ENCODE results near the gene PRSS22. TPM values are rescaled to one million over a fixed set of nuclear protein-coding genes. Genes with fewer than 3 reads are reported as not detected.
"Not testable (repeated sequence)": the region's sequence is repeated elsewhere in the genome, so short reads cannot be mapped to it uniquely, and the experiment has no call there.

The PRSS22 gene, protein sequence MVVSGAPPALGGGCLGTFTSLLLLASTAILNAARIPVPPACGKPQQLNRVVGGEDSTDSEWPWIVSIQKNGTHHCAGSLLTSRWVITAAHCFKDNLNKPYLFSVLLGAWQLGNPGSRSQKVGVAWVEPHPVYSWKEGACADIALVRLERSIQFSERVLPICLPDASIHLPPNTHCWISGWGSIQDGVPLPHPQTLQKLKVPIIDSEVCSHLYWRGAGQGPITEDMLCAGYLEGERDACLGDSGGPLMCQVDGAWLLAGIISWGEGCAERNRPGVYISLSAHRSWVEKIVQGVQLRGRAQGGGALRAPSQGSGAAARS
- under 1 TPM in 1 of 2 donors, not detected in 1; 0.34 TPM for total RNA-seq

DNA sequence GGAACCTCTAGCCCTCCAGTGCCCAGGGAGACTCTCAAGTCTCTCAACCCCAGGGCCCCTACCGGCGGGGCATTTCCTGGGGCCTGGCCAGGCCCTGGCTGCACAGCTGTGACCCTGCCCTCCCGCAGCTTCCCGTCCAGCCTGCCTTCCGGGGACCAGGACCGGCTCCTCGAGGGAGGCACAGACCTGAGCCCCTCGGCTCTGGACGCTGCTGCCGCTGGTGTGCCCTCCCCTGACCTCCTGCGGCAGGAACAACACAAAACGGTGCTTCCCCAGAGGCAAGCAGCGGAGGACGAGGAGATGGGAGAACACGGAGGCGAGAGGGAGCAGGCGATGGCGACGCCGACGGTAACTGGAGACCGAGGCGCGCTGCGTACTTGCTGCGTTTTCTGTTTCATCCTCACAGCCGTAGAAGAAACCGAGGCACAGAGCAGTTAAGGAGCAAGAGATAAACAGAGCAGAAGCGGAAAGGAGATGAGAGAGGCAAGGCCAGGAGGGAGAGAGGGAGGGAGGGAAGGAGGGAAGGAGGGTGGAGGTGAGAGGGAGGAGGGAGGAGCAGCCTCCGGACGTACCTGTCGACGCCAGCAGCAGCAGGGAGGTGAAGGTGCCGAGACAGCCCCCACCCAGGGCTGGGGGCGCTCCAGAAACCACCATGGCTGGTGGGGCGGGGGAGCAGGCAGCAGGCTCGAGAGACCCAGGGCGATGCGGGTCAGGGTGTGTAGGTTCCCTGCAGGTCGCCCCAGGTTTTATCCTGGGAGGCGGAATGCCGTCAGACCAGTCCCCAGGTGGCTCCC is at the start of gene PRSS22:
PRSS22 (minus strand) TSS at position 720 of the 794 bp plus-strand sequence; CDS start at position 654, 66 bp downstream.
- H3K9me3 Mint-ChIP-seq, result peaks cover 9 to 15% of the 10 kb centered on the region in 2 donors
- ATAC-seq, result peak; percentile 41 to 55
- peaks cover 10 to 17% of the 10 kb centered on the region in 2 donors for H3K36me3 Mint-ChIP-seq
- DNase-seq (ENCODE audit: low spot score in 2 of 2), result no peak
- H3K27ac Mint-ChIP-seq, result peak within 1 kb of the TSS in 1 of 2 donors; percentile 14

DNA sequence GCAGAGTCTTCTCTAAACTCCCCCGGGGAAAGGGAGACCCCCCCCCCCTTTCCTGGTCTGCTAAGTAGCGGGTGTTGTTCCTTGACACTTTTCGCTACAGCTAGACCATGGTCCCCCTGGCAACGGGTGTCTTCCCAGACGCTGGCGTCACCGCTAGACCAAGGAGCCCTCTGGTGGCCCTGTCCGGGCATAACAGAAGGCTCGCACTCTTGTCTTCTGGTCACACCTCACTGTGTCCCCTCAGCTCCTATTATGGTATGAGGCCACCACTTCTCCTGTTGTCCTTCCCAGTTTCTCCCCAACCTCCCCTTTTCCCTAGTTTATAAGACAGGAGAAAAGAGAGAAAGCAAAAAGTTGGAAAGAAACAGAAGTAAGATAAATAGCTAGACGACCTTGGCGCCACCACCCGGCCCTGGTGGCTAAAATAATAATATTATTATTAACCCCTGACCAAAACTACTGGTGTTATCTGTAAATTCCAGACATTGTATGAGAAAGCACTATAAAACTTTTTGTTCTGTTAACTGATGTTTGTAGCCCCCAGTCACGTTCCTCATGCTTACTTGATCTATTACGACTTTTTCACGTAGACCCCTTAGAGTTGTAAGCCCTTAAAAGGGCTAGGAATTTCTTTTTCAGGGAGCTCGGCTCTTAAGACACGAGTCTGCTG is 49.2 kb upstream of the PRSS22 start:
- H3K9me3 Mint-ChIP-seq, ATAC-seq, H3K27ac Mint-ChIP-seq, H3K36me3 Mint-ChIP-seq: not testable (repeated sequence)
- DNase-seq (ENCODE audit: low spot score in 2 of 2), result peak in 1 of 2 donors; percentile 49

DNA sequence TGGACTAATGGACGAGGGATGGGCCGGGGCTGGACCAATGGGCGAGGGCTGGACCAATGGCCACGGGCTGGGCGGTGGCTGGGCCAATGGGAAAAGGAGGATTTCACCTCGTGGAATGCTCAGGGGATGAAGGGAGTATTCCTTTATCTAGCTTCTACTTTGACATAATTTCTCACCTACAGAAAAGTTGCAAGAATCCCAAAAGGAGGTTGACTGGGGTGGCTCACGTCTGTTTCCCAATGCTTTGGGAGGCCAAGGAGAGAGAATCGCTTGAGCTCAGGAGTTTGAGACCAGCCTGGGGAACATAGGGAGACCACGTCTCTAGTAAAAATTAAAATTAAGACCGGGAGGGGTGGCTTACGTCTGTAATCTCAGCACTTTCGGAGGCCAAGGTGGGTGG is 48.0 kb upstream of the PRSS22 start:
- ATAC-seq (no peak), DNase-seq (ENCODE audit: low spot score in 2 of 2) (no peak)
- no peaks in the 10 kb centered on the region for H3K9me3 Mint-ChIP-seq
- peak overlapping the region; percentile 44 to 80 for H3K27ac Mint-ChIP-seq
- peaks cover 0 to 4% of the 10 kb centered on the region in 2 donors for H3K36me3 Mint-ChIP-seq

DNA sequence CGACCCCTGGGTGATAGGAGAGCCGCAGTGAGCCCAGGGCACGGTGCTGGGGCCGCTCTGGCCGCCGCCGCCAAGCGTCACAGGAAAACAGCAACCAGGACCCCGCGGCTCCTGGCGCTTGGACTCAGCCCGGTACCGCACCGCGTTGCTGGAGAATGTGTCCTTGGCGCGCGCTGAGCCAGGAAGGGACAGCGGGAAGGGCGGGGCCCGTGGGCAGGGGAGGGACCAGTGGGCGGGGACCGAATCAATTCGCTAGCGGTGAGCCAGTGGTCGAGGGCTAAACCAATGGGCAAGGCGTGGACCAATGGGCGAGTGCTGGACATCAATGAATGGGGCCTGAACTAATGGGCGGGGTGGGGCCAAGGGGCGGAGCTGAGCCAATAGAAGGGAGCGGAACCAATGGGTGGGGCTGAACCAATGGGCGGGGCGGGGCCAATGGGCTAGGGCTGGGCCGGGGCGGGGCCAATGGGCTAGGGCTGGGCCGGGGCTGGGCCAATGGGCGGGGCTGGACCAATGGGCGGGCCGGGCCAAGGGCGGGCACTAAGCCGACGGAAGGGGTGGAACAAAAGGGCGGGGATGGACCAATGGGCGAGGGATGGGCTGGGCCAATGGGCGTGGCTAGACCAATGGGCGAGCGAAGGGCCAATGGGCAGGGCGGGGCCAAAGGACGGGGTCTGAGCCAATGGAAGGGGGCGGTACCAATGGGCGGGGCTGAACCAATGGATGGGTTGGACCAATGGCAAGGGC is 47.4 kb upstream of the PRSS22 start:
- H3K36me3 Mint-ChIP-seq, result peaks cover 0 to 4% of the 10 kb centered on the region in 2 donors
- H3K27ac Mint-ChIP-seq, result peak overlapping the region; percentile 84 to 91
- ATAC-seq, result peak; percentile 81

DNA sequence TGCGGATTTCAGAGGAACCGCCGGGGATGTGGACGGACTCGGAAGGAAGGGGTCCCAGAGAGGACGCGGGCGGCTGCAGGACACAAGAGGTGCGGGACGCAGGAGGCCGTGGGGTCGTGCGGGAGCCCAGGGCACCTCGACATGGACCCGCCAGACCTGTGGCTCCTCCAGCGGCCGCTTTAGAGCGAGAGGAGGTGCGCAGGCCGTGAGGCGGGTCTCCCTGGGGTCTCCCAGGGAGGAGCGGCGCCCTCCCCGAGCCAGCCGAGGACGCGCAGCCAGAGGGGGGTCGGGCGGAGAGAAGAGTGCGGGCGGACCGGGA is 46.9 kb upstream of the PRSS22 start:
- no peaks in the 10 kb centered on the region for H3K9me3 Mint-ChIP-seq
- peak overlapping the region; percentile 84 to 91 for H3K27ac Mint-ChIP-seq
- ATAC-seq, result no peak
- H3K36me3 Mint-ChIP-seq, result peaks cover 0 to 4% of the 10 kb centered on the region in 2 donors
- no peak for DNase-seq (ENCODE audit: low spot score in 2 of 2)

More for the DNA sequence above, 47.4 kb upstream of the PRSS22 start:
- H3K9me3 Mint-ChIP-seq, result no peaks in the 10 kb centered on the region
- DNase-seq (ENCODE audit: low spot score in 2 of 2), result peak; percentile 98 to 99

DNA sequence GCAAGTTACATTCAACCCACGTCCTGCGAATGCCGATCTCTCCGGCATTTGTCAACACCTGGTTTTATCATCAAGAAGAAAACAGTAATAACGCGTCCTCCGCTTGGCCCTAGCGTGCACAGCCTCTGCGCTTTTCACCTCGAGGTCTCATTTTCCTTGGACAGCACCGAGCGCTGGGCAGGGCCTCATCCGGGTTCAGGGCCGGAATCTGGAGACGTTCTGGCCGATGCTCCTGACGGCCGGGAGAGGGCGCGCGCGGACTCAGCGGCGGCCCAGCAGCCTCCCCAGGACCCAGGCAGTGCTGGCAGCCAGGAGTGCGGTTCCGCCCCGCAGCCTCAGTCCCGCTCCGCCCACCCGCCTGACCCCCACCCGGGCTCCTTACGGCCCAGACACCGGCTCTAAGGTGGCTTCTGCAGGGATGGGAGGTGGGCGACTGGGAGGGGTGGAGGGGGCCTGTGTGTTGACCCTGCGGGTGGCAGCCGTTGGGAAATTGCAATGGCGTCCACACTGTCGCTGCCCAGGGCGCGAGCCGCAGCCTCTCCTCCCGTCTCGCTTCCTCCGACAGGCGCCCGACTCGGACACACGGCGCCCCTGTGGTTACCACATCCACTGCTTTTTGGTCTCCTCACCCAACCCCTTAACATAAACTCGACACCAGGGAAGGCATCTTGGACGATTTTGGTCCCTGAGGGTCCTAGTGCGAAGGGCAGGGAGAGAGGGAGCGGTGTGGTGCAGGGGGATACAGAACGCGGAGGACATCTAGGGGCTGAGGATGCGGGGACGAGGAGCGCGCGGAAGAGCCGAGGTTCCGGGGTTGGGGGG is 46.3 kb upstream of the PRSS22 start:
- Mint-ChIP-seq H3K36me3 (peaks cover 0 to 4% of the 10 kb centered on the region in 2 donors), H3K27ac (peak overlapping the region; percentile 84 to 91), H3K9me3 (no peaks in the 10 kb centered on the region)
- peak; percentile 54 to 56 for ATAC-seq
- DNase-seq (ENCODE audit: low spot score in 2 of 2), result peak; percentile 82 to 86

DNA sequence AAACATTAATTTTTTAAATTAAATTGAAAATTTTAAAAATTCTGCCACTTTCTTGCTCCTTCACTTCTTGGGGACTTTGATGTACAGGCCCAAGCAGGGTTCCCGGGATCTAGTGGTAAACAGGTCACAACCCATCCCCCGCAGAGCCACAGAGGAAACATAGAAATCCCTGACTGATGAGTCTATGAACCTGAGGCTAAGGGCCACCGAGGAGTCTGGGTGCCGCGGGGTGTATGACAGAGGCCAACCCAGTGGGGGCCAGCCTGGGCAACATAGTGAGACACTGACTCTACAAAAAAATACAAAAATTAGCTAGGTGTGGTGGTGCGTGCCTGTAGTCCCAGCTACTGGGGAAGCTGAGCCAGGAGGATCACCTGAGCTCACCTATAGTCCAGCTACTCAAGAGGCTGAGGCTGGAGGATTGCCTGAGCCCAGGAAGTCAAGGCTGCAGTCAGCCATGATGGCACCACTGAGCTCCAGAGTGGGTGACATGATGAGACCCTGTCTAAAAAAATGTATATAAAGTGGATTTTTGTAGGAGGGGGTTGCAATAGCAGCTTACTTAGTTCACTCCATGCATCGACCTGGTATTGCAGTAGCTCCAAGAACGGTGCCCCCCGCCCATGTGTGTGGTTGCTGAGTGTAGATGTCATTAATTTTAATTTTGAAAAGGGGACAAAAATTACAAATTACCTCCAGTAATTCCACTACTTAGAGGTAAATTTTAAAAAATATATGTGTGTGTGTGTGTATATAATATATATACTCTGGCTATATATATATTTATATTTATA is 44.6 kb upstream of the PRSS22 start:
- Mint-ChIP-seq H3K27ac (no peak overlapping the region), H3K9me3 (no peaks in the 10 kb centered on the region), H3K36me3 (peaks cover 0 to 4% of the 10 kb centered on the region in 2 donors)
- DNase-seq (ENCODE audit: low spot score in 2 of 2) (no peak), ATAC-seq (no peak)

DNA sequence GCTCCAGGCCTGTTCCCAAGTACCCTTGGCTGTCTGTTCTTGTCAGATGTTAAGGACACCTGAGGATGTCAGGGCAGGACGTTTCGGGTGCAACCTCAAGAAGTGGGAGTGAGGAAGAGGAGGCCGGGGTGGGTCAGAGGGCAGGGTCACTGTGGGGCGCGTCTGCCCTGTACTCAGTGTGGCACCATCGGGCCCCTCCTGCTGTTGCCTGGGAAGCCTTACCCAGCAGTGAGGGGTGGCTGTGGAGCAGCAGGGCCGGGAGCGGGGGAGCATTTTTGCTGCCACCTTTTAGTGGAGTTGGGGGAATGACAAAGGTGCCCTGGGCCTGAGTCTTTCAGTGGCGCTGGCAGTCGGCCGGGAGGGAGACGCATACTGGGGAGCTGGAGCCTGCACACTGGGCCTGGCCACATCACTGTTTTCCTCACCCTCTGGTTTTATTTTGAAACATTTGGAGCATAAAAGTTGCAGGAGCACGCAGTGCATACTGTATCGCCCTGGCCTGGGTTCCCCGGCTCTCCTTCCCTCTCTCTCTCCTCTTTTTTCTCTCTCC is 42.6 kb upstream of the PRSS22 start:
- DNase-seq (ENCODE audit: low spot score in 2 of 2) (no peak), ATAC-seq (no peak)
- Mint-ChIP-seq H3K36me3 (peaks cover 0 to 4% of the 10 kb centered on the region in 2 donors), H3K27ac (peak overlapping the region in 1 of 2 donors; percentile 62), H3K9me3 (no peaks in the 10 kb centered on the region)

DNA sequence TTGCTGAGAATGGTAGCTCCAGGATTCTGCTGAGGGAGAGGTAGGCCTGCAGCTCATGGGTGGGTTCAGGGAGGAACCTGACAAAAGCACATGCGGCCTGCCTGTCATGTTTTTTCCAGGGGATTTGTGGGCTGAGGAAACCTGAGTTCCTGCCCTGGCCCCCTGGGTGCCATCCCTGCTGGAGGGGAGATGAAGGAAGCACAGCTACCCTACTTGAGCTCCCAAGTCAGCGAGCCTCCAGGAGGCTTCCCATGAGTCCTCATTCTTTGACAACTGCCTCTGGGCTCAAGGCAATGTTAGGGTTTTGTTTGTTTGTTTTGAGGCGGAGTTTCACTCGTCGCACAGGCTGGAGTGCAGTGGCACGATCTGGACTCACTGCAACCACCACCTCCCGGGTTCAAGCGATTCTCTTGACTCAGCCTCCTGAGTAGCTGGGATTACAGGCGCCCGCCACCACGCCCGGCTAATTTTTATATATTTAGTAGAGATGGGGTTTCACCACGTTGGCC is 41.6 kb upstream of the PRSS22 start:
- ATAC-seq (no peak), DNase-seq (ENCODE audit: low spot score in 2 of 2) (no peak)
- peaks cover 0 to 3% of the 10 kb centered on the region in 2 donors for H3K36me3 Mint-ChIP-seq
- H3K27ac Mint-ChIP-seq, result peak overlapping the region in 1 of 2 donors; percentile 62
- H3K9me3 Mint-ChIP-seq, result no peaks in the 10 kb centered on the region

DNA sequence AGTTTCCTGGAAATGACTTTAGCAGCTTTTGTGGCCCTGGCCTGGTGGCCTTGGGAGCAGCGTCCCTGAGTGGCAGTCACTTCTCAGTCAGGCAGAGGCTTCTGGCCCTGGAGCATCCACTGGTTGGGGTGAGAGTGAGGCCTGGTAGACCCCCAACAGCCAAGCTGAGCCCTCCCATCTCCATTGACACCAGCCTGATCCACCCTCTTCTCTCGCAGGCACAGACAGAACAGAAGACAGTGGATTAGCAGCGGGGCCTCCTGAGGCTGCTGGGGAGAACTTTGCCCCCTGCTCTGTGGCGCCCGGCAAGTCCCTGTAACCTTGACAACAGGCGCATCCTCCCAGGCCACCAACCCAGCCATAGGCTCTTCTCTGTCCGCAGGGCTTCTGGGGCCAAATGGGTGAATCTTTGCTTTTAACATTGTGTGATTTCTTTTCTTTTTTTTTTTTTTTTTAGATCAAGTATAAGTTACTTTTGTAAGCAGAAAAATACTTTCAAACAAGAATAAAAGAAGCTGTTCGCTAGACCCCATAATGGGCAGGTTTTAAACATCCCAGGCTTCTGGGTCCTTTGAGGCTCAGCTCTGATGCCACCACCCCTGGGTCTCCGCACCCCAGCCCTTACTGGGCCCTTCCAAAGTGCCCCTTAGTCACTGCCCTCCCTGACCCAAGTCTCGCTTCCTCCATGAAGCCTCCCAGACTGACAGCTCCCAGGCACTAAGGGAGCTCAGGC is 41.0 kb upstream of the PRSS22 start:
- Mint-ChIP-seq H3K27ac (peak overlapping the region in 1 of 2 donors; percentile 22), H3K9me3 (no peaks in the 10 kb centered on the region)

DNA sequence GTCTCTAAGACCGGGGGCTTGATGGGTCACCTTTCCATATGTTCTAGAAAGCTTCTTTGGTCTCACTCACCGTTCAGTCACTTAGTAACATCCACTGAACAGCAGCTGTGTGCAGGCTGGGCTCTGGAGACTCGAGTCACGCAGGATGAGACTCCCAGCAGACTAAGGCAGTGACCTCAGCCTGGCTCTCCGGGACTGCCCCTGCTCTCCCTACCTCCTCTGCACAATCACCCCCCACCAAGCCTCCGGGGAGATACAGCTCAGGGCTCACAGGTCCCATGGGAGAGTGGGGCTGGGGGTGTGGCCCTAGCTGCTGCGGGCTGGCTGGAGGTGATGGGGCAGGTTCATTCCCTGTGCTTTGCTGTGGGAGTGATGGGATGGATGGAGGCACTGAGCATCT is 39.1 kb upstream of the PRSS22 start:
- no peak overlapping the region for H3K27ac Mint-ChIP-seq
- no peak for ATAC-seq
- H3K36me3 Mint-ChIP-seq, result no peaks in the 10 kb centered on the region
- no peaks in the 10 kb centered on the region for H3K9me3 Mint-ChIP-seq
- no peak for DNase-seq (ENCODE audit: low spot score in 2 of 2)

More for the DNA sequence above, 41.0 kb upstream of the PRSS22 start:
- DNase-seq (ENCODE audit: low spot score in 2 of 2) (no peak), ATAC-seq (no peak)
- H3K36me3 Mint-ChIP-seq, result no peaks in the 10 kb centered on the region

DNA sequence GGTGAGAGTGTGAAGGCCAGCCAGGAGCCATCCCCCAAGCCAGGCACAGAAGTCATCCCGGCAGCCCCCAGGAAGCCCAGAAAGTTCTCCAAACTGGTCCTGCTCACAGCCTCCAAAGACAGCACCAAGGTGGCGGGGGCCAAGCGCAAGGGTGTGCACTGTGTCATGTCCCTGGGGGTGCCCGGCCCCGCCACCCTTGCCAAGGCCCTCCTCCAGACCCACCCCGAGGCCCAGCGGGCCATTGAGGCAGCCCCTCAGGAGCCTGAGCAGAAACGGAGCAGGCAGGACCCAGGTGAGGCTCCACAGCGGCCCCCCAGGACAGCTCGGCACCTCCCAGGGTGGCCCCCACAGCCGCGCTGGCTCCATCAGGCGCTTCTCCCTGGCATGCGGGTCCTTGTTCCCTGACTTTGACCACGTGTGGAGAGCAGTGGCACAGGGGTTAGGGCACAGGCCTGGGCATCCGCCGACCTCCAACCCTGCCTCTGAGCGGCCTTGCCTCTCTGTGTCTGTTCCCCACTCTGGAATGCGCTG is 38.6 kb upstream of the PRSS22 start:
- H3K9me3 Mint-ChIP-seq, result no peaks in the 10 kb centered on the region
- no peak overlapping the region for H3K27ac Mint-ChIP-seq
- no peak for ATAC-seq
- no peak for DNase-seq (ENCODE audit: low spot score in 2 of 2)
- H3K36me3 Mint-ChIP-seq, result no peaks in the 10 kb centered on the region

DNA sequence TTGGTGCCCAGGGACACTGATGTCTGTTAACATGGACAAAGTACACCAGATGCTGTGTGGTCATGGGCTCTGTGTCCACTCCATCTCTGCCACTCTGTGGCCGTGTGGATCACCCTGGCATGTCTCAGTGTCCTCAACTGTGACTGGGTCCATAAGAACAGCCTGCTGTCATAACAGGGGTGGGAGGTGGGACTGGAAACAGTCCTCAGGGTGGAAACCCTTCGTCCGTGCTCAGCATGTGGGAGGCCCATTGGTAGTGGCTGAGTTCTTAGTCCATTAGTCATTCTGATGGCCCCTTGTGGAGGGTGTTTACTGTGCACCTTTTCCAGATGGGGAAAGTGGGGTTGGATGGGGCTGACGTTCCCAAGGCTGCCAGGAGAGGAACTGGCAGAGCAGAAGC is 37.8 kb upstream of the PRSS22 start:
- DNase-seq (ENCODE audit: low spot score in 2 of 2) (no peak), ATAC-seq (no peak)
- H3K9me3 Mint-ChIP-seq, result no peaks in the 10 kb centered on the region
- H3K27ac Mint-ChIP-seq, result no peak overlapping the region
- H3K36me3 Mint-ChIP-seq, result no peaks in the 10 kb centered on the region

DNA sequence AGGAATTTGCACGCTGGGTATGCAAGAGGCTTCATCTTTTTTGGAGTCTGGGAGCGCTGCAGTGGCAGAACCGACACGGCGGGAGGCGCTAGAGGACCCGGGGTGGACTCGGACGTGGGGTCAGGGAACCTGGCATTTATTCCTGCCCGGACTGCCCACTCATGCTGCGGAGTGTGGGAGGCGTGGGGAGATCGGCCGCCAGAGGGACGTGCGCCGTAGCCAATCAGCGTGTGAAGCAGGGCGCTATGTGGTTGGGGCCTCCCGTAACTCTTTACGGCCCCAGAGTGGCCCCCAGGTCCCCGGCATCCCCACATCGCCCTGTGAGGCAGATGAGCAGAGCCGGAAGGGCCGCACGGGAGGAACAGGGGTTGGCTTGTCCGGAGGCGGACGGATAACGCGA is 36.3 kb upstream of the PRSS22 start:
- ATAC-seq (no peak), DNase-seq (ENCODE audit: low spot score in 2 of 2) (no peak)
- H3K36me3 Mint-ChIP-seq, result no peaks in the 10 kb centered on the region
- no peaks in the 10 kb centered on the region for H3K9me3 Mint-ChIP-seq
- no peak overlapping the region for H3K27ac Mint-ChIP-seq

Data from activated naive CD4-positive, alpha-beta T cell treated with anti-CD3 and anti-CD28 coated beads, Interleukin-2, amount 50 U/mL, for 72 hours (primary cell).